ENCODE results near the gene PPCDC. TPM values are rescaled to one million over a fixed set of nuclear protein-coding genes. Genes with fewer than 3 reads are reported as not detected.

PPCDC gene
- total RNA-seq, 1 donor from 2014 or later = 17.2 TPM

GRCh38 chr15:75062706-75063105, 39.3 kb downstream of the PPCDC start:
- Mint-ChIP-seq H3K9me3 (peaks cover 24% of the 10 kb centered on the region), H3K27ac (no peak overlapping the region), H3K36me3 (peaks cover 18% of the 10 kb centered on the region), H3K4me3 (no peak overlapping the region), H3K4me1 (peaks cover 15% of the 10 kb centered on the region), H3K27me3 (ENCODE audit: low read depth) (no peaks in the 10 kb centered on the region)
- TF ChIP-seq CTCF (IDR thresholded peaks at IDR 0.05; ENCODE audit: unreplicated experiment) = no peak
- no peak for DNase-seq (ENCODE audit: low spot score in 2 of 2, unreplicated experiment in 2 of 2)

GRCh38 chr15:75063338-75063737, 39.9 kb downstream of the PPCDC start:
- DNase-seq (ENCODE audit: low spot score in 2 of 2, unreplicated experiment in 2 of 2) = no peak
- TF ChIP-seq CTCF (IDR thresholded peaks at IDR 0.05; ENCODE audit: unreplicated experiment) = no peak
- no peak overlapping the region for H3K27ac Mint-ChIP-seq
- peaks cover 24% of the 10 kb centered on the region for H3K9me3 Mint-ChIP-seq
- no peaks in the 10 kb centered on the region for H3K27me3 Mint-ChIP-seq (ENCODE audit: low read depth)
- no peak overlapping the region for H3K4me3 Mint-ChIP-seq
- peaks cover 18% of the 10 kb centered on the region for H3K36me3 Mint-ChIP-seq
- H3K4me1 Mint-ChIP-seq = peaks cover 9% of the 10 kb centered on the region

- Mint-ChIP-seq H3K27ac (no peak overlapping the region), H3K4me1 (peaks cover 5% of the 10 kb centered on the region), H3K4me3 (no peak overlapping the region), H3K9me3 (peaks cover 24% of the 10 kb centered on the region), H3K36me3 (peaks cover 18% of the 10 kb centered on the region), H3K27me3 (ENCODE audit: low read depth) (no peaks in the 10 kb centered on the region)
- no peak for DNase-seq (ENCODE audit: low spot score in 2 of 2, unreplicated experiment in 2 of 2)
- TF ChIP-seq CTCF (IDR thresholded peaks at IDR 0.05; ENCODE audit: unreplicated experiment) = no peak
Measured at GRCh38 chr15:75063889-75064288, 40.5 kb downstream of the PPCDC start.

GRCh38 chr15:75064846-75065245, 41.5 kb downstream of the PPCDC start:
- no peak overlapping the region for H3K27ac Mint-ChIP-seq
- H3K9me3 Mint-ChIP-seq = peaks cover 24% of the 10 kb centered on the region
- no peak for DNase-seq (ENCODE audit: low spot score in 2 of 2, unreplicated experiment in 2 of 2)

GRCh38 chr15:75065467-75065850, 42.1 kb downstream of the PPCDC start:
- Mint-ChIP-seq H3K4me3 (no peak overlapping the region), H3K36me3 (peaks cover 18% of the 10 kb centered on the region), H3K4me1 (peaks cover 5% of the 10 kb centered on the region), H3K27me3 (ENCODE audit: low read depth) (no peaks in the 10 kb centered on the region), H3K9me3 (peaks cover 24% of the 10 kb centered on the region), H3K27ac (no peak overlapping the region)
- no peak for DNase-seq (ENCODE audit: low spot score in 2 of 2, unreplicated experiment in 2 of 2)
- TF ChIP-seq CTCF (IDR thresholded peaks at IDR 0.05; ENCODE audit: unreplicated experiment) = no peak

More at GRCh38 chr15:75064846-75065245, 41.5 kb downstream of the PPCDC start:
- no peak overlapping the region for H3K4me3 Mint-ChIP-seq
- peaks cover 5% of the 10 kb centered on the region for H3K4me1 Mint-ChIP-seq
- no peak for TF ChIP-seq CTCF (IDR thresholded peaks at IDR 0.05; ENCODE audit: unreplicated experiment)
- no peaks in the 10 kb centered on the region for H3K27me3 Mint-ChIP-seq (ENCODE audit: low read depth)
- peaks cover 18% of the 10 kb centered on the region for H3K36me3 Mint-ChIP-seq
